Measurements from ENCODE around the gene HEATR5B. TPM values are rescaled to one million over a fixed set of nuclear protein-coding genes. Genes with fewer than 3 reads are reported as not detected.

HEATR5B gene
- total and polyA plus RNA-seq, 9 of the 15 experiments (the other 6 are each of a cell fraction or from before 2014, with no cell fraction given): 4.2 to 21.7 (median 12.2) TPM

DNA sequence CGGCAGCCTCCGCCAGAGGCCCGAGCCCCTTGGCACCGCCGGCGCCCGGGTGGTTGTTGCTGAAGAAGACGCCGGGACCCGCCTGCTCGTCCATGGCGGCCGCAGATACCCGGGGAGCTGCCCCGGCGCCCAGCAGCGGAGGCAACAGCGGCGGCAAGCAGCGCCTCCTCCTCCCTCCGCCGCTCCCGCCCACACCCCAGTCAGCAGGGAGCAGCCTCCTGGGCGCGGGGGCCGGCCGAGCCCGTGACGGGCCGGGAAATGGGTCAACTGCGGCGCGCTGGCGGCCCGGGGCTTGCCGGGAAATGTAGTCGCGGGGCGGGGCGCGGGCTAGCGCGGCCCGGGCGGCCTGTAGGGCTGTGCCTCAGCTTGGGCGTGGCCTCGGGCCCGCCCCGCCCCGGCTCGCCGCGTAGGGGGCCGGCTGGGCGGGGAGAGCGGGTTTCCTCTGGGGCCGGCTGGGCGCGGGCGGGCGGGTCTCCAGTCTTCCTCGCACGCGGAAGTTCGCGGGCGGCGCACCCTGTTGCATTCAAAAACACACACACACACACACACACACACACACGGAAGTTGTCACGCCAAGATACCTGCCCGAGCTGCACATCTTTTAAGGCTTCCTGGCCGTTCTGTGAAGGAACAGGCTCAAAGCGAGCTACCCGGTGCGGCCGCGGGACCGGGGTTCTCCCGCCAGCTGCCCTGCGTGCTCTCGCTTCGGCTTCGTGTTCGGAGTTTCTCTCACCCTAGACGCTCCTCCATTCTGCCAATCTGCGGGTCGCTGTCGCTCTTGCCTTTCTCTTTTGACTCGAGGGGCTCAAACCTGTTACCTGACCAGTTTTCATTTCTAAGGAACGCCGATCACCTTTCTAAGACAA, 117.6 kb downstream of the HEATR5B start, which contains the start of gene STRN (continued):
- no peak for TF ChIP-seq PTBP1 (IDR thresholded peaks at IDR 0.05; ENCODE audit: low read depth, low read length)
- no peak; the same call in 1 of the 2 replicates for TF ChIP-seq NFE2 (IDR thresholded peaks at IDR 0.05; ENCODE audit: low read depth)
- no peak; the same call in 1 of the 2 replicates for TF ChIP-seq ZNF24 (IDR thresholded peaks at IDR 0.05)
- no peak for TF ChIP-seq RBM39 (optimal IDR thresholded peaks at IDR 0.05; ENCODE audit: low read depth, low read length)
- no peak for TF ChIP-seq CCAR2 (IDR thresholded peaks at IDR 0.05; ENCODE audit: low read depth, low read length)
- TF ChIP-seq, protein P1, sequence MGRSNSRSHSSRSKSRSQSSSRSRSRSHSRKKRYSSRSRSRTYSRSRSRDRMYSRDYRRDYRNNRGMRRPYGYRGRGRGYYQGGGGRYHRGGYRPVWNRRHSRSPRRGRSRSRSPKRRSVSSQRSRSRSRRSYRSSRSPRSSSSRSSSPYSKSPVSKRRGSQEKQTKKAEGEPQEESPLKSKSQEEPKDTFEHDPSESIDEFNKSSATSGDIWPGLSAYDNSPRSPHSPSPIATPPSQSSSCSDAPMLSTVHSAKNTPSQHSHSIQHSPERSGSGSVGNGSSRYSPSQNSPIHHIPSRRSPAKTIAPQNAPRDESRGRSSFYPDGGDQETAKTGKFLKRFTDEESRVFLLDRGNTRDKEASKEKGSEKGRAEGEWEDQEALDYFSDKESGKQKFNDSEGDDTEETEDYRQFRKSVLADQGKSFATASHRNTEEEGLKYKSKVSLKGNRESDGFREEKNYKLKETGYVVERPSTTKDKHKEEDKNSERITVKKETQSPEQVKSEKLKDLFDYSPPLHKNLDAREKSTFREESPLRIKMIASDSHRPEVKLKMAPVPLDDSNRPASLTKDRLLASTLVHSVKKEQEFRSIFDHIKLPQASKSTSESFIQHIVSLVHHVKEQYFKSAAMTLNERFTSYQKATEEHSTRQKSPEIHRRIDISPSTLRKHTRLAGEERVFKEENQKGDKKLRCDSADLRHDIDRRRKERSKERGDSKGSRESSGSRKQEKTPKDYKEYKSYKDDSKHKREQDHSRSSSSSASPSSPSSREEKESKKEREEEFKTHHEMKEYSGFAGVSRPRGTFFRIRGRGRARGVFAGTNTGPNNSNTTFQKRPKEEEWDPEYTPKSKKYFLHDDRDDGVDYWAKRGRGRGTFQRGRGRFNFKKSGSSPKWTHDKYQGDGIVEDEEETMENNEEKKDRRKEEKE (IDR thresholded peaks at IDR 0.05; ENCODE audit: borderline replicate concordance in 1 of 2, control insufficient read depth in 1 of 2, low read depth in 2 of 2, low read length in 1 of 2): peak in 1 of 2 experiments; percentile 82; a peak in 1 of 4 replicates
- TF ChIP-seq BRD4 (IDR thresholded peaks at IDR 0.05): no peak
- no peak for TF ChIP-seq STAG1 (CRISPR knock-in tag; IDR thresholded peaks at IDR 0.05; ENCODE audit: borderline replicate concordance)
- TF ChIP-seq, protein P2, sequence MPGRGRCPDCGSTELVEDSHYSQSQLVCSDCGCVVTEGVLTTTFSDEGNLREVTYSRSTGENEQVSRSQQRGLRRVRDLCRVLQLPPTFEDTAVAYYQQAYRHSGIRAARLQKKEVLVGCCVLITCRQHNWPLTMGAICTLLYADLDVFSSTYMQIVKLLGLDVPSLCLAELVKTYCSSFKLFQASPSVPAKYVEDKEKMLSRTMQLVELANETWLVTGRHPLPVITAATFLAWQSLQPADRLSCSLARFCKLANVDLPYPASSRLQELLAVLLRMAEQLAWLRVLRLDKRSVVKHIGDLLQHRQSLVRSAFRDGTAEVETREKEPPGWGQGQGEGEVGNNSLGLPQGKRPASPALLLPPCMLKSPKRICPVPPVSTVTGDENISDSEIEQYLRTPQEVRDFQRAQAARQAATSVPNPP (IDR thresholded peaks at IDR 0.05; ENCODE audit: borderline replicate concordance, insufficient read depth, insufficient read length): no peak
- TF ChIP-seq, protein P3, sequence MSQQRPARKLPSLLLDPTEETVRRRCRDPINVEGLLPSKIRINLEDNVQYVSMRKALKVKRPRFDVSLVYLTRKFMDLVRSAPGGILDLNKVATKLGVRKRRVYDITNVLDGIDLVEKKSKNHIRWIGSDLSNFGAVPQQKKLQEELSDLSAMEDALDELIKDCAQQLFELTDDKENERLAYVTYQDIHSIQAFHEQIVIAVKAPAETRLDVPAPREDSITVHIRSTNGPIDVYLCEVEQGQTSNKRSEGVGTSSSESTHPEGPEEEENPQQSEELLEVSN (IDR thresholded peaks at IDR 0.05; ENCODE audit: borderline replicate concordance in 1 of 2, extremely low read depth in 1 of 2, insufficient read depth in 1 of 2, insufficient read length in 1 of 2, low read depth in 1 of 2, low read length in 1 of 2, poor library complexity in 1 of 2, severe bottlenecking in 1 of 2): peak; percentile 93 to 96
- TF ChIP-seq BMI1 (IDR thresholded peaks at IDR 0.05; ENCODE audit: low read length): no peak
- TF ChIP-seq BACH1 (tag; IDR thresholded peaks at IDR 0.05): no peak
- TF ChIP-seq, protein P4, sequence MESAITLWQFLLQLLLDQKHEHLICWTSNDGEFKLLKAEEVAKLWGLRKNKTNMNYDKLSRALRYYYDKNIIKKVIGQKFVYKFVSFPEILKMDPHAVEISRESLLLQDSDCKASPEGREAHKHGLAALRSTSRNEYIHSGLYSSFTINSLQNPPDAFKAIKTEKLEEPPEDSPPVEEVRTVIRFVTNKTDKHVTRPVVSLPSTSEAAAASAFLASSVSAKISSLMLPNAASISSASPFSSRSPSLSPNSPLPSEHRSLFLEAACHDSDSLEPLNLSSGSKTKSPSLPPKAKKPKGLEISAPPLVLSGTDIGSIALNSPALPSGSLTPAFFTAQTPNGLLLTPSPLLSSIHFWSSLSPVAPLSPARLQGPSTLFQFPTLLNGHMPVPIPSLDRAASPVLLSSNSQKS (CRISPR knock-in tag; IDR thresholded peaks at IDR 0.05): no peak
- TF ChIP-seq BRD9 (IDR thresholded peaks at IDR 0.05; ENCODE audit: low read depth, partially characterized antibody): peak; percentile 82
- no peak for TF ChIP-seq PHB2 (IDR thresholded peaks at IDR 0.05; ENCODE audit: low read depth)
- no peak for TF ChIP-seq SNRNP70 (optimal IDR thresholded peaks at IDR 0.05; ENCODE audit: low read depth, low read length)
- TF ChIP-seq HNRNPUL1 (IDR thresholded peaks at IDR 0.05; ENCODE audit: low read length): no peak
- peak; percentile 96 for TF ChIP-seq CCNT2 (IDR thresholded peaks at IDR 0.05; ENCODE audit: borderline replicate concordance, extremely low read depth, insufficient read length, low read depth, low read length)
- peak; percentile 92 for TF ChIP-seq POLR2G (IDR thresholded peaks at IDR 0.05; ENCODE audit: low read depth, low read length)
- peak; percentile 74 for TF ChIP-seq TBP (optimal IDR thresholded peaks at IDR 0.05; ENCODE audit: low read depth, low read length)
- TF ChIP-seq NRF1 (conservative IDR thresholded peaks at IDR 0.05 in 1 of 2, IDR thresholded peaks at IDR 0.05 in 1 of 2): peak in 1 of 2 experiments; percentile 73; a peak in 2 of 4 replicates
- TF ChIP-seq ZNF239 (CRISPR knock-in tag; IDR thresholded peaks at IDR 0.05): no peak
